CD4-positive, alpha-beta T cell treated with Interleukin-15 for 1 hour (primary cell): ENCODE data around the gene PSMD12.

Experiments used
- DNase-seq: peaks from one replicate; pipeline ENCODE4 v3.0.0-alpha.2; 2020

Gene PSMD12

DNA sequence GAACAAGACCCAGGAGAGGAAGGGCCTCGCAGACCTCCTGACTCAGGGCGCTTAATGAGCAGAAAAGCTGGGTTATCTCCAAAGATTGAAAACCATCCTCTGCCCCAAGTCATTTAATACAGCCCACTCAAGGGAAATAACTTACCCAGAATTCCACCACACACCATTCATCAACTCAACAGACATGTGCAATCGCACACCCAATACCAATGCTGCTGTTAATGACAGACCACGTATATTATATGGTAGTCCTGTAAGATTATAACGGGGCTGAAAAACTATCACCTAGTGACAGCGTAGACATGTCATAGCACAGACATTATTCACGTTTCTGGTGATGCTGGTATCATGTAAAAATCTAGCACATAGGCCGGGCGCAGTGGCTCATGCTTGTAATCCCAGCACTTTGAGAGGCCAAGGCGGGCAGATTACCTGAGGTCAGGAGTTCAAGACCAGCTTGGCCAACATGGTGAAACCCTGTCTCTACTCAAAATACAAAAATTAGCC is 68.9 kb downstream of the PSMD12 start:
- no peak for DNase-seq

GRCh38 chr17:67294451-67295199 is 71.8 kb downstream of the PSMD12 start:
- DNase-seq: no peak

- DNase-seq: peak; percentile 67
Measured at GRCh38 chr17:67293251-67294203, 72.8 kb downstream of the PSMD12 start.

DNA sequence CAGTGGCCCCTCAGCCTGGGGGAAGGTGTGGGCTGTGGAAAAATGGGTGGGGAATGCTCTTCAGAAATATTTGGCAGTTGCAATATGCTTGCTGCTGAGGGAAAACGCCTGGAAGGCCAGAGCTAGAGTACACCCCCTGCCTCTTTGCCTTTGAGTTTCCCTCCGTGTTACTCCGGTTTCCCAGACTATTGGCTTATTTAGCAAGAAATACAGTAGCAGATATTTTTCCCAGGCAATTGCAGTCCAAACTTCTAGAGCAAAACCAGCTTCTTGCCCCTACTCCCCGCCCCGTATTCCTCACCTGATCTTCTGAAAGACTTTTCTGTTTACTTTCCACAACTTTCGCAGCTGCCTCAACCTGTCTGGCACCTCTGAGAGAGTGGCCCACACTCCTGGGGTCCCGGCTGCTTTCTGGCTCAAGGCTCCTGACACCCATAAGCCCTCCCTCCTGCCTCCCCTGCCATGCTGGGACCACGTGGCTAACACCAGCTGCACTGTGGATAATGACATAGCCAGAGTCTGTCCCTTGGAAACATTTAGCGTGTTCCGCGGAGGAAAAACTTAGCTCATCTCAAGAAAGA is 75.6 kb downstream of the PSMD12 start:
- DNase-seq: no peak

DNA sequence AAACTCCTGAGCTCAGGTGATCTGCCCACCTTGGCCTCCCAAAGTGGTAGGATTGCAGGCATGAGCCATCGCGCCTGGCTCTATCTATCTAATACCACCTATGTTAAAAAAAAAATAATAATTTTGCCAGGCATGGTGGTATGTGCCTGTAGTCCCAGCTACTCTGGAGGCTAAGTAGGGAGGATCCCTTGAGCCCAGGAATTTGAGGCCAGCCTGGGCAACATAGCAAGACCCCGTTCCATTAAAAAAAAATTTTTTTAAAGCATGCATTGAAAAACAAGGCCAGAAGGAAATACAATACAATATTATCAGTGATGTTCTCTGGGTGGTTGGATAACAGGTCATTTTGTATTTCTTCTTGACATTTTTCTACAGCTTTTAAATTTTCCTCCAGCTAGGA is 76.1 kb downstream of the PSMD12 start:
- no peak for DNase-seq

DNA sequence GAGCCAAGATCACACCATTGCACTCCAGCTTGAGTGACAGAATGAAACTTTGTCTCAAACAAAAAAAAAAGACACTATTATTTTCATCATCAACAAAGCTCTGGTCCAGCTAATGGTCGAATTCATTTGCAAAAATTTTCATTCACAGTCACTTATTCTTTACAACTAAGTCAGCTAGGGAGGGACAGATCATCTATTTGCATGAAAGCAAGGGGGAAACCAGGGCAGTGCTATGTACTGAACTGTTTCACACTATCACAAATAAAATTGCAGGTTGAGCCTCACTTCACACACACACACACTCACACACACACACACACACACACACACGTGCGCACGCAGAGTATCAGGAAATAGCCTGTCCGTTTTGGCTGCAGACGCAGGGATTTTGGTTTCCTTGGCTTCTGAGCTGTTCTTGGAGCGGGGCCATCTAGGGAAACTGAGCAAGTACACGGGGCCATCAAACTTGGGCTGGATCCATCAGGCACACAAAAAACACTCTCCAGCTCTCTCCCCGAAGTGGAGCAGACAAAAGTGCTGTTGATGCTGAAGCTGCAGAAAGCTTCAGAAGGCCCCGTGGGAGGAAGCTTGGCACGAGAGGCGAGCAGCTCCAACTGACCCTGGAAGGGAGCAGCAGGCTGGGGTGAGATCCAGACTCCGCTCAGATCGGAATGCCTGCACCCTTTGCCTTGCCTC is 77.0 kb downstream of the PSMD12 start:
- no peak for DNase-seq
